CD4-positive, alpha-beta T cell (primary cell): ENCODE measurements around the gene TTLL12. TPM values are rescaled to one million over a fixed set of nuclear protein-coding genes. Genes with fewer than 3 reads are reported as not detected.

Source experiments
- ATAC-seq: fragments of 200-7000 bp; cut with Tn5 transposase; one replicate; pipeline ENCODE4 v1.10.0; 2022; ENCODE audit warnings: mild to moderate bottlenecking; ENCODE audit not compliant: poor library complexity
- CTCF ChIA-PET: fragments of 350-600 bp; sonication (Branson Sonifier 250); formaldehyde crosslinking; loops from one replicate; lab custom pipeline; 2021; ENCODE audit warnings: antibody characterized with exemption, inconsistent platforms; lab: Charles Lee
- POLR2A ChIA-PET: fragments of 350-600 bp; sonication (Branson Sonifier 250); formaldehyde crosslinking; loops from one replicate; lab custom pipeline; 2021; ENCODE audit warnings: antibody characterized with exemption, inconsistent platforms; lab: Charles Lee
- DNase-seq, 14 experiments: peaks; one replicate each; pipeline ENCODE4 v3.0.0-alpha.2; 2013 to 2020; ENCODE audit warnings: mixed read lengths in 2 of 14
- H3K27ac ChIP-seq, 2 donors: one replicate each; pipeline versions ENCODE4 v1.5.1 to v1.7.0; 2013; ENCODE audit warnings: low read length in 2 of 2, low read depth in 1 of 2, mild to moderate bottlenecking in 1 of 2
- H3K27me3 ChIP-seq, 2 experiments: 1 replicate in 1 of 2; 2 replicates in 1 of 2; pipeline versions ENCODE4 v1.6.1 to v1.7.0; 2013; ENCODE audit warnings: low read length in 2 of 2, control low read depth in 1 of 2, mild to moderate bottlenecking in 1 of 2, moderate library complexity in 1 of 2; ENCODE audit not compliant: insufficient read depth in 2 of 2, control insufficient read depth in 1 of 2
- H3K36me3 ChIP-seq: one replicate; pipeline ENCODE4 v1.6.1; 2013; ENCODE audit warnings: low read length, control low read depth; ENCODE audit not compliant: insufficient read depth
- H3K4me1 ChIP-seq: one replicate; pipeline ENCODE4 v1.6.1; 2013; ENCODE audit warnings: low read length, control low read depth; ENCODE audit not compliant: insufficient read depth
- H3K4me3 ChIP-seq: one replicate; pipeline ENCODE4 v1.5.1; 2013; ENCODE audit warnings: mild to moderate bottlenecking, low read length, moderate library complexity
- H3K9me3 ChIP-seq, 2 experiments: 1 replicate in 1 of 2; 2 replicates in 1 of 2; pipeline versions ENCODE4 v1.6.1 to v1.7.0; 2013; ENCODE audit warnings: low read length in 2 of 2, mild to moderate bottlenecking in 2 of 2, control low read depth in 1 of 2, moderate library complexity in 1 of 2; ENCODE audit not compliant: control insufficient read depth in 1 of 2, insufficient read depth in 1 of 2
- H3K27ac Mint-ChIP-seq: one replicate; pipeline ENCODE4 v1.8.0; 2020; ENCODE audit warnings: mixed read lengths
- H3K27me3 Mint-ChIP-seq: one replicate; pipeline ENCODE4 v1.8.0; 2021; ENCODE audit warnings: mixed read lengths
- H3K36me3 Mint-ChIP-seq: one replicate; pipeline ENCODE4 v1.8.0; 2021; ENCODE audit warnings: low read depth, mixed read lengths
- H3K4me1 Mint-ChIP-seq: one replicate; pipeline ENCODE4 v1.8.0; 2021; ENCODE audit warnings: low read depth, mixed read lengths
- H3K4me3 Mint-ChIP-seq: one replicate; pipeline ENCODE4 v1.8.0; 2020; ENCODE audit warnings: mild to moderate bottlenecking, mixed read lengths
- H3K9me3 Mint-ChIP-seq: one replicate; pipeline ENCODE4 v1.8.0; 2020; ENCODE audit warnings: mixed read lengths
- CTCF ChIP-seq: fragments of 200-600 bp; IDR thresholded peaks from one replicate; pipeline ENCODE4 v1.8.0; 2022; ENCODE audit warnings: antibody characterized with exemption, mild to moderate bottlenecking
- intact Hi-C, 2 experiments: fragments of 100-400 bp; cut with DNase I in 1 of 2; cut with micrococcal nuclease in 1 of 2; formaldehyde crosslinking; loops; one replicate each; pipeline versions ENCODE4 v1.15.1 to v1.9.0; 2023 to 2025; cut with DNase I, micrococcal nuclease
- total RNA-seq, 174 experiments: library from RNA in 2 of 174; stranded (reverse) in 2 of 174; gene quantifications; one replicate each; pipeline ENCODE4 v1.2.3 and lab custom pipeline; 2021 to 2026

TTLL12 gene
- total RNA-seq, 2 experiments from 2014 or later: 5.0 to 6.6 TPM

GRCh38 chr22:43171607-43172006 is 15.3 kb downstream of the TTLL12 start:
- ChIA-PET CTCF (no interaction called here), POLR2A (interaction anchor here (0.8 kb wide), 1 partner anchor 16 kb away, joined by 3 read pairs; no protein-coding TSS in a partner anchor)
- Mint-ChIP-seq H3K4me1 (no peaks in the 10 kb centered on the region), H3K36me3 (peaks cover 27% of the 10 kb centered on the region), H3K27me3 (no peaks in the 10 kb centered on the region), H3K27ac (no peak overlapping the region), H3K9me3 (no peaks in the 10 kb centered on the region), H3K4me3 (no peak overlapping the region)
- no peaks in the 10 kb centered on the region for H3K27me3 ChIP-seq
- H3K9me3 ChIP-seq: no peaks in the 10 kb centered on the region
- H3K36me3 ChIP-seq: peaks cover 58% of the 10 kb centered on the region
- DNase-seq (no peak), ATAC-seq (no peak)
- H3K27ac ChIP-seq: no peak overlapping the region
- no peak for TF ChIP-seq CTCF
- intact Hi-C loops: no loop called here
- peaks cover 3% of the 10 kb centered on the region for H3K4me1 ChIP-seq
- no peak overlapping the region for H3K4me3 ChIP-seq

- CTCF ChIA-PET: no interaction called here
- no peak for TF ChIP-seq CTCF
- ATAC-seq (no peak), DNase-seq (no peak)
- no peaks in the 10 kb centered on the region for H3K9me3 ChIP-seq
- POLR2A ChIA-PET: no interaction called here
- Mint-ChIP-seq H3K4me3 (no peak overlapping the region), H3K36me3 (peaks cover 27% of the 10 kb centered on the region), H3K9me3 (no peaks in the 10 kb centered on the region), H3K27me3 (no peaks in the 10 kb centered on the region), H3K4me1 (no peaks in the 10 kb centered on the region), H3K27ac (no peak overlapping the region)
- H3K4me1 ChIP-seq: peaks cover 3% of the 10 kb centered on the region
- intact Hi-C loops: no loop called here
- H3K36me3 ChIP-seq: peaks cover 56% of the 10 kb centered on the region
- H3K4me3 ChIP-seq: no peak overlapping the region
- no peak overlapping the region for H3K27ac ChIP-seq
- H3K27me3 ChIP-seq: no peaks in the 10 kb centered on the region
These were observed 15.9 kb downstream of the TTLL12 start for GRCh38 chr22:43171019-43171491.

GRCh38 chr22:43170131-43170480 is 16.8 kb downstream of the TTLL12 start:
- no peaks in the 10 kb centered on the region for H3K9me3 ChIP-seq
- Mint-ChIP-seq H3K36me3 (peaks cover 27% of the 10 kb centered on the region), H3K27ac (no peak overlapping the region), H3K9me3 (no peaks in the 10 kb centered on the region), H3K4me3 (no peak overlapping the region), H3K4me1 (no peaks in the 10 kb centered on the region), H3K27me3 (no peaks in the 10 kb centered on the region)
- no peaks in the 10 kb centered on the region for H3K27me3 ChIP-seq
- H3K27ac ChIP-seq: no peak overlapping the region
- ChIA-PET CTCF (no interaction called here), POLR2A (no interaction called here)
- TF ChIP-seq CTCF: no peak
- peaks cover 54% of the 10 kb centered on the region for H3K36me3 ChIP-seq
- H3K4me3 ChIP-seq: no peak overlapping the region
- intact Hi-C loops: no loop called here
- ATAC-seq (no peak), DNase-seq (no peak)
- H3K4me1 ChIP-seq: peaks cover 3% of the 10 kb centered on the region
